ENCODE results near the gene RAB27B.
"Not testable (repeated sequence)": the region's sequence is repeated elsewhere in the genome, so short reads cannot be mapped to it uniquely, and the experiment has no call there.

Gene RAB27B

DNA sequence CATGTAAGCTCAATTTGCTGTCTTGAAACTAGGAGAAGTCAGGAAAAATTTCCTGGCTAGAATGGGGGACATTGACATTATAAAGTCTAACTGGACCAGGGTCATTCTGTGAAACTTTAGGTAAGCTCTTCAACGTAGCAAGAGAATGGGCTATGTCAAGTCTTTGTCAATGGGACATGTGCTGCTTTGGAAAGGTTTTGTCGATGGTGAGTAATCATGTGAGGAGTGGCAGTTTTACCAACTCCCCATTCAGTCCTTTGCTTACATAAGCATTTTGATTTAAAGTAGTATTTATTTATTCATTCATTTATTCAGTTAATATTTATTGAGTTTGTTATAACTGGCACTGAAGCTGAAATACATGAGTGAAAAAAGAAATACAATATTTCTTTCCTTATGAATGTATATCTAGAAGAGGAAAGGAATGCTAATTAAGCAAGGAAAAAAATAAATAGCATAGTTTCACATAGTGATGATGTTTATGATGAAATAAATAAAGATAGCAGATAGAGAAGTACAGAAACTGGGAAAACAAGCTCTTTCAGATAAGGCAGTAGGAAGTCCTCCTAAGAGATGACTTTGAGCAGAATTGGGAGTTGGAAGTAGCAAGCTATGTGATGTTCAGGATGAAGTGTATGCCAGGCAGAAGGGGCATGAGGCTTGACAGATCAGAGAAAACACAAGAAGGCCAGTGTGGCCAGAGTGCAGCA lies 25.4 kb upstream of the RAB27B start:
- TF ChIP-seq, protein P1, sequence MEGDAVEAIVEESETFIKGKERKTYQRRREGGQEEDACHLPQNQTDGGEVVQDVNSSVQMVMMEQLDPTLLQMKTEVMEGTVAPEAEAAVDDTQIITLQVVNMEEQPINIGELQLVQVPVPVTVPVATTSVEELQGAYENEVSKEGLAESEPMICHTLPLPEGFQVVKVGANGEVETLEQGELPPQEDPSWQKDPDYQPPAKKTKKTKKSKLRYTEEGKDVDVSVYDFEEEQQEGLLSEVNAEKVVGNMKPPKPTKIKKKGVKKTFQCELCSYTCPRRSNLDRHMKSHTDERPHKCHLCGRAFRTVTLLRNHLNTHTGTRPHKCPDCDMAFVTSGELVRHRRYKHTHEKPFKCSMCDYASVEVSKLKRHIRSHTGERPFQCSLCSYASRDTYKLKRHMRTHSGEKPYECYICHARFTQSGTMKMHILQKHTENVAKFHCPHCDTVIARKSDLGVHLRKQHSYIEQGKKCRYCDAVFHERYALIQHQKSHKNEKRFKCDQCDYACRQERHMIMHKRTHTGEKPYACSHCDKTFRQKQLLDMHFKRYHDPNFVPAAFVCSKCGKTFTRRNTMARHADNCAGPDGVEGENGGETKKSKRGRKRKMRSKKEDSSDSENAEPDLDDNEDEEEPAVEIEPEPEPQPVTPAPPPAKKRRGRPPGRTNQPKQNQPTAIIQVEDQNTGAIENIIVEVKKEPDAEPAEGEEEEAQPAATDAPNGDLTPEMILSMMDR (conservative IDR thresholded peaks at IDR 0.05), result no peak
- no peak for TF ChIP-seq ZFX (IDR thresholded peaks at IDR 0.05)
- H3K27ac ChIP-seq, result no peak overlapping the region

DNA sequence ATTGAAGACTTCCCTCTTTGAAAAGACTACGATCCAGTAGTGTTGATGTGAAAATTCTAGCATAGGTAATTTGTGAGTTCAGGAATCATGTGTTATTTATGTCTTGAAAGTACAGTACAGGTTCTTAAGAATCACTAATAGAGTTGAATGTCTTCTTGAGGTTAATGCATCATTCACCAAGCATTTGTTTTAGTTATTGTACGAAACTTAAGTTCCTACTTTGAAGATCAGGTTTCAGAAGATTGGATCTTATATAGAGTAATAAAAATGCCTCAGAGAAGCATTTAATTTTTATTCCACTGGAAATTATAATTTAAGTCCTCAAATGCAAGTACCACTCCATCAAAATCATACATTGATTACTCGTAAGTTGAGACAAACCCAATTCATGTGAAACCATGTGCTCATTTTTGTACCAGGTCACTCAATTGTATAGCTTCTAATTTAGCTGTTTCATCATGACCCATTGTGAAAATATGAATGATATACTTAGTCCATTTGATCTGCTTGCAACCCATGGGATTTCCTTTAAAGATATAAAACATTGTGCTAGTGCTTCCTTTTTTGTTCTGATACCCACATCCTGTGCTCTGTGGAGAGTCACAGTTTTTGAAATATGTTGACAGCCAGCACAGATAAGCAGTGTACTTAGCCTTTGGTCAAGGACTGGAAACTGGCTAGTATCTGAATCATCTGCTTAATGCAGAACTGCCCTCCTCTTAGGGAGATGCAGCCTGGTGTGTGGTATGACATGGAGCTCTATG lies 22.5 kb upstream of the RAB27B start:
- H3K27ac ChIP-seq, result no peak overlapping the region
- TF ChIP-seq, protein P1 (conservative IDR thresholded peaks at IDR 0.05), result no peak
- no peak for TF ChIP-seq ZFX (IDR thresholded peaks at IDR 0.05)

DNA sequence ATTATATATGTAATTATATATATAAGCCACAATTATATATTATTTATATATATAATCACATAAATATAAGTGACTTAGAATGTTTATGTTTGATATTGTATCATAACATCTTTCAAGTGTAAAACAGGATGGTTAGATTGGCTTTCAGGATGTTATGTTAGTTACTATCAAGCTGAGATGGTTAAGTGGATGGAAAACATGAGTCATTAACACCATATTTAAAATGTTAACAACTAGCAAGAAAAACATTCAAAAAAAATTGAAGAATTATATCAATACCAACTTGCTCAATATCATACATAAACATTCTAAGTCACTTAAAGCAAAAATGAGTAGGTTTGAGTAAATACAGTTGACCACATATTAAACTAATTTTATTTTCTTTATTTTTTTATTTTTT lies 21.8 kb upstream of the RAB27B start:
- TF ChIP-seq, protein P1 (conservative IDR thresholded peaks at IDR 0.05), result no peak
- no peak for TF ChIP-seq ZFX (IDR thresholded peaks at IDR 0.05)
- H3K27ac ChIP-seq, result no peak overlapping the region

DNA sequence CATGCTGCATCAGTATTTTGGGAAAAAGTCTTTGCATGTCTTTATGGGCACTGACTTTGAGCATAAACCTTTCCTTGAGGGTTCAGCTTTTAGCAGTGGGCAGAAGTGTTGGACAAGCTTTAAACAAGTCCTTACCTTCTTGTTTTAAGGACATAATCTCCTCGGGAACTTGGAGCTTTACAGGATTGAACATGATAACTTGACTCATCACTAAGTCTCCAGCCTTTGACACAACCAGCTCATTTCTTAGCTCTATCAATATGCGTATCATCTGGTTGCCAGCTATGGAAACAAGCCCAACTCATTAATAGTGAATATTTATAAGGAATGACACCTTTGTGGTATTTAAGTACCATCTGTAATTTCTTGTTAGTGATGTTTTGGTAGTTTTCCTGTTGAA lies 21.0 kb upstream of the RAB27B start:
- TF ChIP-seq, protein P1 (conservative IDR thresholded peaks at IDR 0.05), result no peak
- no peak for TF ChIP-seq ZFX (IDR thresholded peaks at IDR 0.05)
- no peak overlapping the region for H3K27ac ChIP-seq

DNA sequence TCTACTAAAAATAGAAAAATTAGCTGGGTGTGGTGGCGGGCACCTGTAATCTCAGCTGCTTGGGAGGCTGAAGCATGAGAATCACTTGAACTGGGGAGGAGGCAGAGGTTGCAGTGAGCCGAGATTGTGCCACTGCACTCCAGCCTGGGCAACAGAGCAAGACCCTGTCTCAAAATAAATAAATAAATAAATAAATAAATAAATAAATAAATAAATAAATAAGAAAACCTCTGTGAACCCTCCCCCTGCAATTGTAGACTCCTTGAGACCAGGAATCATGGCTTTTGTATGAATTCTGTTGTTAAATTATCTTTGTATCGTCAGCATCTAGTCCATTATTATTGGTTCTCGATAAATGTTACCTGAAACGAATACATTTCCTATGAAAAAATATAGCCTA lies 17.6 kb upstream of the RAB27B start:
- not testable (repeated sequence) for H3K27ac ChIP-seq

DNA sequence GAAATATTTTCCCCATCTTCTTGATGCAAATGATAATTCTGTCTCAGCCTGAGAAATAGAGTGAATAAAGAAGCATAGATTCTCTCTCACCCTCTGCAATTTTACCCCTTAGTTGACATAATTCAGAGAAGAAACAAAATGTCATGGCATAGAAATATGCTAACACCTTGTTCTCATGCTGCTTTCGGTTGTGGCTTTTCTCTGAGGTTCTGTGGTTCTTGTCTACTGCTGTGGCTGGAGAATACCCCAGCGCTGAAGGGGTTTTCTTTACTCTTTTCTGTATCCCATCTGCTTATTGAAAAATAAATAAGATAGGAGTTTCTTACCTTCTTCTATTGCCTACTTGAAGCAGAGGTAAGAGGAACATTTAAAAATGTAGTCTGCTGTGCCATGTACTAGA lies 15.4 kb upstream of the RAB27B start:
- TF ChIP-seq, protein P1 (conservative IDR thresholded peaks at IDR 0.05), result no peak
- TF ChIP-seq ZFX (IDR thresholded peaks at IDR 0.05), result no peak
- no peak overlapping the region for H3K27ac ChIP-seq

DNA sequence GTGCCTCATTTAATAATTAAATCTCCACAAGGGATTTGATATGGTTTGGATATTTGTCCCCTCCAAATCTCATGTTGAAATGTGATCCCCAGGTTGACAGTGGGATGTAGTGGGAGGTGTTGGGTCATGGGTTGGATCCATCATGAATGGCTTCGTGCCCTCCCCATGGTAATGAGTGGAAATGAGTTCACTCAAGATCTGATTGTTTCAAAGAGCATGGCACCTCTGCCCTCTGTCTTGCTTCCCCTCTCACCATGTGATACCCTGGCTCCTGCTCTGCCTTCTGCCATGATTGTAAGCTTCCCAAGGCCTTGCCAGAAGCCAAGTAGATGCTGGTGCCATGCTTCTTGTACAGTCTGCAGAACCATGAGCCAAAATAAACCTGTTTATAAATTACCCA lies 15.0 kb upstream of the RAB27B start:
- H3K27ac ChIP-seq, result no peak overlapping the region
- TF ChIP-seq ZFX (IDR thresholded peaks at IDR 0.05), result no peak
- TF ChIP-seq, protein P1 (conservative IDR thresholded peaks at IDR 0.05), result no peak

Measured in C4-2B (cell line).